MCF 10A (cell line): ENCODE results near the gene CHN1. TPM values are rescaled to one million over a fixed set of nuclear protein-coding genes. Genes with fewer than 3 reads are reported as not detected.

Experiments
- BruUV-seq: library from RNA; stranded (reverse); fragments of 400-500 nt; replicated peaks from 2 replicates; lab custom pipeline; 2021; lab: Mats Ljungman, UMichigan
- CTCF ChIA-PET: fragments of 300-600 bp; sonication (Branson Sonifier 250); formaldehyde crosslinking; extraction: SDS; loops from one replicate; lab custom pipeline; 2021; ENCODE audit warnings: antibody characterized with exemption, inconsistent platforms; lab: Yijun Ruan, JAX
- POLR2A ChIA-PET: fragments of 300-600, 350-650 bp; sonication (Branson Sonifier 250); formaldehyde crosslinking; extraction: SDS; loops from one replicate; lab custom pipeline; 2020; ENCODE audit warnings: antibody characterized with exemption, inconsistent platforms; lab: Yijun Ruan, JAX
- DNase-seq: peaks from one replicate; pipeline ENCODE4 v3.0.0-alpha.2; 2018; ENCODE audit not compliant: unreplicated experiment
- H3K27ac Mint-ChIP-seq: one replicate; pipeline ENCODE4 v1.8.0; 2022; ENCODE audit warnings: mild to moderate bottlenecking, low read depth, mixed read lengths; ENCODE audit not compliant: unreplicated experiment
- H3K27me3 Mint-ChIP-seq: one replicate; pipeline ENCODE4 v1.8.0; 2022; ENCODE audit warnings: mixed read lengths; ENCODE audit not compliant: insufficient read depth, unreplicated experiment
- H3K36me3 Mint-ChIP-seq: one replicate; pipeline ENCODE4 v1.8.0; 2022; ENCODE audit warnings: mild to moderate bottlenecking, moderate library complexity, mixed read lengths; ENCODE audit not compliant: insufficient read depth, unreplicated experiment
- H3K4me1 Mint-ChIP-seq: one replicate; pipeline ENCODE4 v1.8.0; 2022; ENCODE audit warnings: mixed read lengths; ENCODE audit not compliant: insufficient read depth, unreplicated experiment
- H3K4me3 Mint-ChIP-seq: one replicate; pipeline ENCODE4 v1.8.0; 2022; ENCODE audit warnings: mild to moderate bottlenecking, moderate library complexity, mixed read lengths; ENCODE audit not compliant: unreplicated experiment
- H3K9me3 Mint-ChIP-seq: one replicate; pipeline ENCODE4 v1.8.0; 2022; ENCODE audit warnings: mixed read lengths; ENCODE audit not compliant: unreplicated experiment
- intact Hi-C: fragments of 100-400 bp; cut with micrococcal nuclease; formaldehyde crosslinking; loops from 2 replicates; pipeline ENCODE4 v1.14.1; 2022
- total RNA-seq: library from RNA; stranded (reverse); gene quantifications from 2 replicates; pipeline ENCODE4 v1.2.3, GENCODE V29; 2022
- TF ChIP-seq, protein P1 (sequence below): fragments of 200-600 bp; IDR thresholded peaks from one replicate; pipeline ENCODE4 v1.8.0; 2022; ENCODE audit warnings: antibody characterized with exemption, mild to moderate bottlenecking; ENCODE audit not compliant: unreplicated experiment

Gene CHN1
- total RNA-seq, 1 experiment from 2014 or later, result 6.0 TPM

DNA sequence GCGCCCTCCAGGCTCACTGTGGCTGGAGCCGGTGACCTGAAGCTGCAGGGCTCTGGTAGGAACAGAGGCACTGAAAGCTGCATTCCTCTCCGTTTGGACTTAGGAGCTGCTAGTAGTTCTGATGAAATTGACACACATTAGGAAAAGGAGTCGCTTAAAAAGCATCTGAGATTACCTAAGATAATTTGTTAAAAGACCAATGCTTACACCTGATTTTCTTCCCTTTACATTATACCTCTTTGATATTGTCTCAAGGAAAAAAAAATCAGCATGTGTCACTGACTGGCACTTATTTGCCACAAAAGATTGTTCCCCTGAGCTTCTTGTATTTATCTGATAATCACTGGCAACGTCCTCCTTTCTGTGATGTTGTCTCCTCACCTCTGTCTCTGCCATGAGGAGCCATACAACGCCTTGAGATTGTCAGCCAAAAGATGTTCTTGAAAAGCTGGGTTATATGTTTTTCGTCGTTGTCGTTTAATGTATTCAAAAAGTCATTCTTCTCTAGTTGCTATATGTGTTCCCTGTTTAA lies 618 bp upstream of the CHN1 start:
- TF ChIP-seq, protein P1, sequence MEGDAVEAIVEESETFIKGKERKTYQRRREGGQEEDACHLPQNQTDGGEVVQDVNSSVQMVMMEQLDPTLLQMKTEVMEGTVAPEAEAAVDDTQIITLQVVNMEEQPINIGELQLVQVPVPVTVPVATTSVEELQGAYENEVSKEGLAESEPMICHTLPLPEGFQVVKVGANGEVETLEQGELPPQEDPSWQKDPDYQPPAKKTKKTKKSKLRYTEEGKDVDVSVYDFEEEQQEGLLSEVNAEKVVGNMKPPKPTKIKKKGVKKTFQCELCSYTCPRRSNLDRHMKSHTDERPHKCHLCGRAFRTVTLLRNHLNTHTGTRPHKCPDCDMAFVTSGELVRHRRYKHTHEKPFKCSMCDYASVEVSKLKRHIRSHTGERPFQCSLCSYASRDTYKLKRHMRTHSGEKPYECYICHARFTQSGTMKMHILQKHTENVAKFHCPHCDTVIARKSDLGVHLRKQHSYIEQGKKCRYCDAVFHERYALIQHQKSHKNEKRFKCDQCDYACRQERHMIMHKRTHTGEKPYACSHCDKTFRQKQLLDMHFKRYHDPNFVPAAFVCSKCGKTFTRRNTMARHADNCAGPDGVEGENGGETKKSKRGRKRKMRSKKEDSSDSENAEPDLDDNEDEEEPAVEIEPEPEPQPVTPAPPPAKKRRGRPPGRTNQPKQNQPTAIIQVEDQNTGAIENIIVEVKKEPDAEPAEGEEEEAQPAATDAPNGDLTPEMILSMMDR, result no peak
- intact Hi-C loops, result no loop called here
- no peaks in the 10 kb centered on the region for H3K9me3 Mint-ChIP-seq
- peaks cover 27% of the 10 kb centered on the region for H3K27me3 Mint-ChIP-seq
- DNase-seq, result no peak
- H3K4me1 Mint-ChIP-seq, result no peaks in the 10 kb centered on the region
- H3K36me3 Mint-ChIP-seq, result no peaks in the 10 kb centered on the region
- CTCF ChIA-PET, result interaction anchor here (0.6 to 2.5 kb wide), 9 partner anchors 9 to 308 kb away, joined by 3 to 6 read pairs (median 4); no protein-coding TSS in a partner anchor
- no peak overlapping the region for H3K27ac Mint-ChIP-seq
- no TSS peak for BruUV-seq
- POLR2A ChIA-PET, result interaction anchor here (0.6 to 1.6 kb wide), 14 partner anchors 9 to 853 kb away, joined by 3 to 5 read pairs (median 3); partner anchors contain the start of gene ATP5MC3
- H3K4me3 Mint-ChIP-seq, result peak overlapping the region; percentile 73

DNA sequence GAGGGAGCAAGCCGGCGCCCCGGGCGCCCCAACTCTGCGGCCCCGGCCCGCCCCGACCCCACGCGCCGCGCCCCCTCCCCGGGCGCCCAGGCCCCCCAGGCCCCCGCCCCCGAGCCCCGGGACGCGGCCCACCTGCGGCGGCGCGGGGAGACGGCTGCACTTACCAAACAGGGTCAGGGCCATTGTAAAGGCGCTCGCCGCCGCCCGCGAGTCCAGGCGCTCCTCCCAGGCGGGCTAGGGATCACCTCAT lies 526 bp downstream of the CHN1 start:
- H3K4me1 Mint-ChIP-seq, result no peaks in the 10 kb centered on the region
- no peak overlapping the region for H3K27ac Mint-ChIP-seq
- CTCF ChIA-PET, result interaction anchor here (1.3 to 2.5 kb wide), 4 partner anchors 8 to 256 kb away, joined by 3 to 6 read pairs (median 6); no protein-coding TSS in a partner anchor
- no TSS peak for BruUV-seq
- no peak for DNase-seq
- intact Hi-C loops, result no loop called here
- H3K9me3 Mint-ChIP-seq, result no peaks in the 10 kb centered on the region
- POLR2A ChIA-PET, result interaction anchor here (0.7 to 1.6 kb wide), 8 partner anchors 8 to 233 kb away, joined by 3 to 5 read pairs (median 3); no protein-coding TSS in a partner anchor
- TF ChIP-seq, protein P1, result no peak
- H3K4me3 Mint-ChIP-seq, result peak overlapping the region; percentile 73
- H3K27me3 Mint-ChIP-seq, result peaks cover 27% of the 10 kb centered on the region
- no peaks in the 10 kb centered on the region for H3K36me3 Mint-ChIP-seq

DNA sequence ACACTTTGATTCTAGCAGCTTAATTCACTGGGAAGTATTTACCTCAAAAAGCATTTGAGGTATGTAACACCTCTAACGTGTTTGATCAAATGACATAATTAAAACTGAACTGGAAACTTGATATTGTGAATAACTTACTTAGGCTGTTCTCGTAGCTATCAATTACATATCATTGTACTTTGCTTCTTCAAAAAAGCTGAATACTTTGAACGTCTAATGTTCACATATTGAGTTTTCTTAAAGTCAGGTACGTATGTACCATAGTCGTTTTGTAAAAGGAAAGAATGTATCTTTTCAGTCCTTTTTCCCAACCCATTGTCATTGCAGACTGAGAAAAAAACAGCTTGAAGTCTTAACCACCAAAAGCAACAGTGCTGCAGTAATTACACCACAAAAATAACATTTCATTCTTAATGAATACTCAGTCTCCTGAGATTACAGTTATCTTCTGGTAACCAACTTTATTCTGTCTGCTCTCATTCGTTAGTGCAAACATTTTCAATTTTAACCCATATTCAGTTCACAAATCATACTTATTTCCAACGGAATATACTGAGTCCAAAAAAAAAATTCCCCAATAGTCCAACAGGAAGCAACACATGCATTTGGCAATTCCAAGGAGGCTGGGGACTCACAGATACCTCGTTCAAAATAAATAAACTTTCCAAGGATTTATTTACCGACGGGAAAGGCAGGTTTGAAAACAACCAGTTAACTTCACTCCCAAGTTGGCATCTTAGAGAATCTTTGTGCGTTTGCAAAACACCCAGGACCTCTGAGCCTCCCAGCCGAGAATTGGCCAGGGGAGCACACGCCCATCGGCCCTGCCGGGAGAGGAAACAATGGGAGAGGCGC lies 1.1 kb downstream of the CHN1 start:
- CTCF ChIA-PET, result interaction anchor here (1.3 to 2.5 kb wide), 3 partner anchors 7 to 255 kb away, joined by 3 to 6 read pairs (median 6); no protein-coding TSS in a partner anchor
- H3K4me1 Mint-ChIP-seq, result no peaks in the 10 kb centered on the region
- TF ChIP-seq, protein P1, result no peak
- peak; percentile 44 for DNase-seq
- no peaks in the 10 kb centered on the region for H3K9me3 Mint-ChIP-seq
- BruUV-seq, result TSS peak; percentile 30
- H3K4me3 Mint-ChIP-seq, result peak overlapping the region; percentile 73
- no peaks in the 10 kb centered on the region for H3K36me3 Mint-ChIP-seq
- peaks cover 27% of the 10 kb centered on the region for H3K27me3 Mint-ChIP-seq
- intact Hi-C loops, result no loop called here
- H3K27ac Mint-ChIP-seq, result no peak overlapping the region
- POLR2A ChIA-PET, result interaction anchor here (0.6 to 1.6 kb wide), 5 partner anchors 32 to 323 kb away, joined by 3 to 4 read pairs (median 3); no protein-coding TSS in a partner anchor
